Esophagus squamous epithelium (tissue), 5 donors: Measurements from ENCODE around the gene NRIP1. TPM values are rescaled to one million over a fixed set of nuclear protein-coding genes. Genes with fewer than 3 reads are reported as not detected.

Experiments used
- DNase-seq: peaks from one replicate; lab custom pipeline; 2025; lab: John Stamatoyannopoulos, UW
- H3K27ac ChIP-seq, 4 donors: fragments of 200-600 bp; sonication (generic); one replicate each; pipeline ENCODE4 v1.5.1; 2016 to 2019; ENCODE audit warnings: mild to moderate bottlenecking in 1 of 4
- H3K27me3 ChIP-seq, 4 donors: fragments of 200-600 bp; sonication (generic); 1 replicate in 3 of 4; 2 replicates in 1 of 4; pipeline versions ENCODE4 v1.5.1 to v1.6.0; 2017 to 2021; ENCODE audit warnings: antibody characterized with exemption in 1 of 4
- H3K36me3 ChIP-seq, 3 donors: fragments of 200-600 bp; sonication (generic); one replicate each; pipeline ENCODE4 v1.5.1; 2016 to 2019
- H3K4me1 ChIP-seq, 3 donors: fragments of 200-600 bp; sonication (generic); one replicate each; pipeline ENCODE4 v1.5.1; 2017 to 2019
- H3K4me3 ChIP-seq, 4 donors: fragments of 200-600 bp; sonication (generic); 1 replicate in 3 of 4; 2 replicates in 1 of 4; pipeline ENCODE4 v1.5.1; 2016 to 2019; ENCODE audit warnings: mild to moderate bottlenecking in 2 of 4, moderate library complexity in 1 of 4
- H3K9me3 ChIP-seq, 3 donors: fragments of 200-600 bp; sonication (generic); one replicate each; pipeline ENCODE4 v1.5.1; 2016 to 2019
- CTCF ChIP-seq, 6 experiments: fragments of 450-650 bp in 4 of 6; fragments of 200-600 bp in 2 of 6; sonication (generic) in 2 of 6; IDR thresholded peaks; one replicate each; pipeline ENCODE4 v1.5.1; 2016 to 2019; ENCODE audit warnings: antibody characterized with exemption in 6 of 6, mild to moderate bottlenecking in 4 of 6, moderate library complexity in 4 of 6
- POLR2A ChIP-seq, 4 donors: fragments of 450-650 bp; IDR thresholded peaks; one replicate each; pipeline ENCODE4 v1.6.1; 2017; ENCODE audit warnings: antibody characterized with exemption in 4 of 4, mild to moderate bottlenecking in 4 of 4, moderate library complexity in 3 of 4
- WGBS, 2 donors: methylation state at CpG; one replicate each; pipeline ENCODE4 v1.1.5; 2018; 5-methylcytosine and 5-hydroxymethylcytosine counted together
- intact Hi-C: fragments of 100-400 bp; cut with DNase I; formaldehyde crosslinking; loops from one replicate; pipeline ENCODE4 v1.15.0; 2022
- total RNA-seq, 4 donors: library from RNA; depleted of rRNA; stranded (reverse); fragments of >200 nt; gene quantifications; one replicate each; pipeline ENCODE4 v1.1.0, GENCODE V29; 2016
- donor health status: DM: yes; HTN: yes; CAD: no.

Gene NRIP1
- total RNA-seq, result 10 to 100 TPM; 13.2 to 37.0 (median 31.1) TPM

GRCh38 chr21:15064576-15065391 lies at the start of gene NRIP1:
Gene NRIP1 (minus strand): TSS chr21:15065000. CDS start chr21:14968192, 96,808 bp downstream.
- H3K27ac ChIP-seq, result peak within 1 kb of the TSS; percentile 95 to 98 (median 98)
- H3K4me3 ChIP-seq, result peak within 1 kb of the TSS; percentile 85 to 98 (median 93)
- intact Hi-C loops, result no loop called here
- H3K36me3 ChIP-seq, result no peaks in the 10 kb centered on the region
- H3K4me1 ChIP-seq, result peaks cover 9 to 48% (median 26%) of the 10 kb centered on the region in 3 donors
- peak in 2 of 4 donors; percentile 81 to 89 for TF ChIP-seq POLR2A (IDR thresholded peaks at IDR 0.05)
- TF ChIP-seq CTCF (IDR thresholded peaks at IDR 0.05), result no peak
- no peaks in the 10 kb centered on the region for H3K27me3 ChIP-seq
- no peaks in the 10 kb centered on the region for H3K9me3 ChIP-seq
- peak; percentile 49 for DNase-seq
- 0 to 1% methylated on average over 5 to 41 of the region's 116 CpGs for WGBS, 2 donors

- no peaks in the 10 kb centered on the region for H3K27me3 ChIP-seq
- no peak overlapping the region for H3K4me3 ChIP-seq
- no peak for TF ChIP-seq POLR2A (IDR thresholded peaks at IDR 0.05)
- no peak for TF ChIP-seq CTCF (IDR thresholded peaks at IDR 0.05)
- no peaks in the 10 kb centered on the region for H3K4me1 ChIP-seq
- DNase-seq, result no peak
- intact Hi-C loops, result no loop called here
- H3K9me3 ChIP-seq, result no peaks in the 10 kb centered on the region
- no peak overlapping the region for H3K27ac ChIP-seq
- no peaks in the 10 kb centered on the region for H3K36me3 ChIP-seq
- WGBS, 2 donors, result 65 to 75% methylated on average over 4 of the region's 4 CpGs
Measured at GRCh38 chr21:15112858-15113257, 48.1 kb upstream of the NRIP1 start.

GRCh38 chr21:15108801-15109200 lies 44.0 kb upstream of the NRIP1 start:
- no peaks in the 10 kb centered on the region for H3K4me1 ChIP-seq
- TF ChIP-seq CTCF (IDR thresholded peaks at IDR 0.05), result no peak
- no peak for TF ChIP-seq POLR2A (IDR thresholded peaks at IDR 0.05)
- no peaks in the 10 kb centered on the region for H3K9me3 ChIP-seq
- no peak overlapping the region for H3K4me3 ChIP-seq
- H3K27ac ChIP-seq, result no peak overlapping the region
- no peak for DNase-seq
- H3K27me3 ChIP-seq, result no peaks in the 10 kb centered on the region
- no peaks in the 10 kb centered on the region for H3K36me3 ChIP-seq
- intact Hi-C loops, result no loop called here
- WGBS, 2 donors, result 66 to 89% methylated on average over 2 of the region's 2 CpGs

- H3K4me1 ChIP-seq, result no peaks in the 10 kb centered on the region
- no peak overlapping the region for H3K4me3 ChIP-seq
- no peaks in the 10 kb centered on the region for H3K27me3 ChIP-seq
- no peak overlapping the region for H3K27ac ChIP-seq
- intact Hi-C loops, result no loop called here
- H3K9me3 ChIP-seq, result no peaks in the 10 kb centered on the region
- DNase-seq, result no peak
- 81 to 88% methylated on average over 3 of the region's 3 CpGs for WGBS, 2 donors
- TF ChIP-seq POLR2A (IDR thresholded peaks at IDR 0.05) (no peak), CTCF (IDR thresholded peaks at IDR 0.05) (no peak)
- no peaks in the 10 kb centered on the region for H3K36me3 ChIP-seq
Measured at GRCh38 chr21:15104470-15104869, 39.7 kb upstream of the NRIP1 start.

GRCh38 chr21:15098908-15099307 lies 34.1 kb upstream of the NRIP1 start:
- no peak for DNase-seq
- H3K4me1 ChIP-seq, result no peaks in the 10 kb centered on the region
- no peak overlapping the region for H3K27ac ChIP-seq
- H3K27me3 ChIP-seq, result no peaks in the 10 kb centered on the region
- 65 to 66% methylated on average over 3 of the region's 3 CpGs for WGBS, 2 donors
- no peak for TF ChIP-seq CTCF (IDR thresholded peaks at IDR 0.05)
- TF ChIP-seq POLR2A (IDR thresholded peaks at IDR 0.05), result no peak
- H3K9me3 ChIP-seq, result no peaks in the 10 kb centered on the region
- intact Hi-C loops, result no loop called here
- H3K4me3 ChIP-seq, result no peak overlapping the region
- no peaks in the 10 kb centered on the region for H3K36me3 ChIP-seq
